HG03460 (cell line): ENCODE measurements around the gene TNRC18.

Experiments used
- ATAC-seq: cut with Tn5 transposase; IDR thresholded peaks from one replicate; pipeline ENCODE4 v1.9.1; 2021; ENCODE audit not compliant: unreplicated experiment

Gene TNRC18

DNA sequence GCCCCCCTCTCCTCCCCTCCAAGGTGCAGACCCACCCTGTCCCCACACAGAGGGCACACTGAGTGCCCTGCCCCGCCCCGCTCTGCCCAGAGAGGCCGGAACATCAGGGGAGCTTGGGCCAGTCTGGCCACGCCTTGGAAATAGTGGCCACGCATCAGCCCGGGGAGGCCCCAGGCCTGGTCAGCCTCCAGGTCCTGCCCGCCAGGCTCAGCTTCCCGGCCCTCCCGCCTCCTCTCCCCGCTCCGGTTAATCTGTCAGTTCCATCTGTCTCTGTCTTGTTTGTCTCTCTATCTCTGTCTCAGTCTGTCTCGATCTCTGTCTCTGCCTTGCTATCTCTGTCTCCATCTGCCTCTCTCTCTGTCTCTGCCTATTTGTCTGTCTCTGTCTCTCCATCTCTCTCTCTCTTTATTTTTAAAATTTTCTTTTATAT lies 28.9 kb upstream of the TNRC18 start:
- no peak for ATAC-seq

DNA sequence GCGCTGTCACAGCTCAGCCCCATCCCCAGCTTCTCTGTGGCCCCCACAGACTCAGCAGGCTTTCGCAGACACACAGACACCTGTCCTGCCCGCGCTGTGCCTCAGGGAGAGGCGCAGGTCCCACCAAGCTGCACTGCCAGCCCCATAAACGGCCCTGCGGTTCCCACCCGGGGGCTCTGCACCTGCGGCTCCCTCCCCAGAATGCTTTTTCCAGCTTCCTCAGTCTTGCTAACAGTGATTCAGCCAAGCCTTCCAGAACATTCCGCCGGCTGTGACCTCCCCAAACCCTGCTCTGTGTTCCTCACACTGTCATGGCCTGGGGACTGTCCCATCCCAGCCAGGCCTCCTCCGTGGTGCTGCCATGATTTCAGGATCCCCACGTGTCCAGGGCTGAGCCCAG lies 27.8 kb upstream of the TNRC18 start:
- no peak for ATAC-seq

DNA sequence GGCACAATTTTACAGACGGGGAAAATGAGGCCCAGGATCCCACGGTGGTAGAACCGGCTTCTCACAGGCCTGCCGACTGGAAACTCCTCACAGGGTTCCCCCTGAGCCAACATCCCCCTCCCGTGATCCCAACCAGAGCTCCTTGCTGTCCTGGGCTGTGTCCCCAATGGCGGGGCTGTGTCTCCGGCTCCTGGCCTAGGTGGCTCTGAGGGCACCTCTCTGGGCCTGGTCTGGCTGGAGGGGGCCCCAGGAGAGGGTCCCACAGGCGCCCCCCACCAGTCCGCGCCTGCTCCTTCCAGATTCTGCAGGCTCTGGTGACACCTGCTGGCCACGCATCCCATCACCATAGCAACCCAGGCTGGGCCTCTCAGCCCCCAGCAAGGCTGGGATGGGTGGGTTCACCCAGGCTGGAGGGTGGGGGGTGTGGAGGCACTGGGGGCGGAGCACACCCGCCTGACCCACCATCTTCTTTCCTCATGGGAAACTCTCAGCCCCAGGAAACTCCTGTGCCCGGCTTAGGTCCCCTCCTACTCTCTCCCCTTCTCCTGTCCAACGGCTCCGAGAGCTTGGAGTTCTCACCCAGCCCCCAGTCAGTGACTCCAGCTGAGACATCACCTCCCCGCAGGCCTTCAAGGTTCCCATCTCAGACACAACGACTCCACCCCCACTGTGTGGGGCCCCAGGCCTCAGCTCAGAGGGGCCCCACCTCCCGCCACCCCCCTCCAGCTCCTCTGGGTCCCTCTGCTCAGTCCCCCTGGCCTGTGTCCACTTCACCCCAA lies 27.1 kb upstream of the TNRC18 start:
- ATAC-seq: no peak

DNA sequence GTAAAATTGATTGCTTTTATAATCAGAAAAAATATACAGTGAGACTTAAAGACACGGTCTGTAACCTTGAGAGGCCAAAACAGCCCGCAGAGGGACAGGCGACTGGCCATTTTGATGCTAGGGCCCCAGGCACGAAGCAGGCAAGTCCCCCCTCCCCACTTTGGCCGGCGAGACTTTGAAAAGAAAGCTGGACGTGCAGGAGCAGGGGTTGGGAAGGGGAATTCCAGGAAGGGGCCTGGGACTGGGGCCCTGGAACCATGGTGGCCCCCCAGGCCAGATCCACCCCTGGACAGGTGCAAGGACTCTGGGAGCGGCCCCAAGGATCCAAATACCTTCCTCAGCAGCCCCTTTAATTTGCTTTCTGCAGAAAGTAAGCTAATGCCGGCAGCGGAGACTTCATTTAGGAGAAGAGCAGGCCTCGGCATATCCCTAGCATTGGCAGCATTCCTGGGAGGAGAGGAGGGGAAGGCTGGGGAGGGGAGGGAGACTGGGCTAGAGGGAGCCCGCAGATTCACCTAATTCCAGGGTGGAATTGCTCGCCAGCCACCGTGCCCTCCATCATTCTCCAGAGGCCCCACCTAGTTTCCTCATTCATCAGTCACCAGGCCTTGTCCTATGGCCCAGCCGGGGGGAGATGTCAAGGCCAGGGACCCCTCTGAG lies 24.9 kb upstream of the TNRC18 start:
- no peak for ATAC-seq

DNA sequence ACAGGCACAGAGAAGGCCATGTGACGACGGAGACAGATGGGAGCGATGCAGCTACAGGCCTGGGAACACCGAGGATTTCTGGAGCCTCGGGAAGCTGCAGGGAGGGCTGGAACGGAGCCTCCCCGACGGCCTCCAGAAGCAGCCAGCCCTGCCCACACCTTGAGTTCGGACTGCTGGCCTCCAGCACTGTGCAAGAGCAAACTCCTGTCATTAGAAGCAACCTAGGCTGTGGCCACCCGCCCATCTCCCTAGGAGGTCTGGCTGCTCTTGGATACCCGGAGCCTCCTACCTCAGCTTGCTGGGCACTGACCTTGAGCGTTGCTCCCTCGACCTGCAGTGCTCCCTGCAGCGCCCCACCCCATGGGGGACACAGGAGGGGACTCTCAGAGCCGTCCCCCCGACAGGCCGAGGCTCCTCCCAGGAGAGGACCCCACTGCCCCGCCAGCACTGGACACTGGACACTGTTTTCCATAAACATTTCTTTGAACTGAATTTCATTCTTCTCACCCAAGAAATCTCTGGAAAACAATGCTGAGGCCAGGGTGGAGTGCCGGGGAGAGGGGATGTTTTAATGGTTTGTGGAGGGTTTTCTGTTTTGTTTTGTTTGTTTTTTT lies 22.5 kb upstream of the TNRC18 start:
- no peak for ATAC-seq

DNA sequence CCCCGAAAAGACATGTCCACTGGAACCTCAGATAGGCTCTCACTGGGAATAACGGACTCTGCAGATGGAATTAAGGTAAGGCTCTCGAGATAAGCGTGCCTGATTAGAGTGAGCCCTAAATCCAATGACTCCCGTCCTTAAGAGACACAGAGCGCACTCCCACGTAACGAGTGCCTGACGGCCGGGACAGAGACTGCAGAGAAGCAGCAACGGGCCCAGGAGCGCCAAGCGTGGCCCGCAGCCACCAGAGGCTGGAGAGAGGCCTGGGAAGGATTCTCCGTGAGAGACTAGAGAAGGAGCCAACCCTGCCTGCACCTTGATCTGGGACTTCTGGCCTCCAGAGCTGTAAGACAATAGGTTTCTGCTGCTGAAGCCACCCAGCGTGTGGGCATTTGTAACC lies 20.0 kb upstream of the TNRC18 start:
- ATAC-seq: no peak

DNA sequence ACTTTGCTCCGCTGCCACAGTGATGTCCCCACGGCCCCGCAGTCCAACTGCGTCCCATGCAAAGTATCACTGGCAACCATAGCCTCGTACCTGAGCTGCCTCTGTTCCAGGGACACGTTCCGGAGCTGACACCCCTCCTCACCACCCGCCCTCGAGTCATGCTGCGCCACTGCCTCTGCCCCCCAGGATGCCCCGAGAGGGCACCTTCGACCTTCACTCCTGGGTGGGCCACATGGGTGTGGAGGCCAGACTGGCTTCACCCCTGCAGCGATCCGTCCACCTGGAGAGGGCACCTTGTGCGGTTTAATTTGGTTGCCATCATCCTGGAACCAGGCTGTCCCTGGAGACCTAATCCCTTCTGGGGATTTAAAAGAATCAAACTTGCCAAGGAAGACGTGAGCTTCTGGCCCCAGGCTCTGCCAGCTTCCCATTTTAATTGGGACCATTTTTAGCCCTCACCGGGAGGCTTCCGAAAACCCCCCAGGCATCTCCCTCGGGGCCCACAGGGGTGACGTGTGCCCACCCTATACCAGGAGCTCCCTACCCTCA lies 19.2 kb upstream of the TNRC18 start:
- ATAC-seq: no peak

DNA sequence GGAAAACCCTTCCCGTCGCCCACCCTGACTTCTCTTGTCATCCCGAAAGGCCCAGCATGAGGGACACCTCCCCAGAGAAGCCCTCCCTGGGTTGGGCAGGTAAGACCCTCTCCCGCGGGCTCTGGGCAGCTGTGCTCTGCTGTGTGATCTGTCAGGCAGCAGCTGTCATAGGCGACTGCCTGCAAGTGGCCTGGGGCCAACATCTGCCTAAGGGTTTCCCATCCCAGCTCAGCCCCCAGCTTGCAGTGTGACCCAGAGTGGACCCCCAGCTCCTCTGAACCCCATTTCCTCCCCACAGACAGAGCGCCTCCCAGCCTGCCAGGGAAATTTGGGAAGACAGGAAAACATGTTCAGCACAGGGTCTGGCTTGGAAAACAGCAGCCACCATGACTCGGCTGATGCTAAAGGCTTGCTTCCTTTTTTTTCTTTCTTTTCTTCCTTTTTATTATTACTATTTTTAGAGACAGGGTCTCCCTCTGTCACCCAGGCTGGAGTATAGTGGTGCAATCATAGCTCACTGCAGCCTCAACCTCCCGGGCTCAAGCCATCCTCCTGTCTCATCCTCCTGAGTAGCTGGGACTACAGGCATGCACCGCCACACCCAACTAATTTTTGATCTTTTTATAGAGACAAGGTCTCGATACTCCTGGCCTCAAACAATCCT lies 18.3 kb upstream of the TNRC18 start:
- ATAC-seq: no peak

DNA sequence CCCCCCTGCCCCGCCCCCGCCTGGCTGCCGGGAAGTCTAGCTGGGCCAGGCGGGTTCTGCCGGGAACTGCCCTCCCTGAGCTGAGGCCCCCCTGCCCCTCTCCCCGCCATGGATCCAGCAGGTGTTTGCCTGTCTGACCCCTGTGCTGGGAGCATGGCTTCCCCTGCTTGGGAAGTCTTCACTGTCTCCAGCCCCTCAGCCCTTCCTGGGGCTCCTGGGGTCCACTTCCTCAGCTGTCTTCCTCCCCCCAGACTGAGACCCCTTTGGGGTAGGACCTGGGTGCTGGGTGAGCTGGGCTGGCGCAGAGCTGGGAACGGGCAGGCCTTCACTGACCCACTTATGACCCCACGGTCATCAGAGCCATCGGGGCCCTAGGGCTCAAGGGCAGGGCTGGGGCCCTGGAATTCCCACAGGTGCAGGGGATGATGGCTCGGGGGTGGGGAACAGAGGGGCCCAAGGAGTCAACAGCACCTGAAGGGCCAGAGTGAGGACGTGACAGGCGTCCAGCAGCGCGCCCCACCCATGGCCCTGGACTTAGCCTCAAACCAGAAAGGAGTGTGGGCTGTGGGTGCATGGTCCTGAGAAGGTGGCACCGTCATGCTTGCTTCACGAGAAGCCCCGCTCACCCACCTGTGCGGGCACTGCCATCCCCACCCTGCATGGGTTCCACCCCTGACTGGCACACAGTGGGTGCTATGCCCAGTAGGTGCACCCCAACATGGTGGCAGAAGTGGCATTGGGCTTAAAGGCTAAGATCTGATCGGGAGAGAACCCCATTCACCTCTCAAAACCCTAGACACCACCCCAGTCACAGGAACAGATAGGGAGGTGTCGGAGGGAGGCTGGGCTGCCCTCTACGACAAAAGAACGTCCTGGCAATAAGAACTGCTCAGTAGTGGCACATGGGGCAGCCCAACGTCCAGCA lies 16.2 kb upstream of the TNRC18 start:
- no peak for ATAC-seq

DNA sequence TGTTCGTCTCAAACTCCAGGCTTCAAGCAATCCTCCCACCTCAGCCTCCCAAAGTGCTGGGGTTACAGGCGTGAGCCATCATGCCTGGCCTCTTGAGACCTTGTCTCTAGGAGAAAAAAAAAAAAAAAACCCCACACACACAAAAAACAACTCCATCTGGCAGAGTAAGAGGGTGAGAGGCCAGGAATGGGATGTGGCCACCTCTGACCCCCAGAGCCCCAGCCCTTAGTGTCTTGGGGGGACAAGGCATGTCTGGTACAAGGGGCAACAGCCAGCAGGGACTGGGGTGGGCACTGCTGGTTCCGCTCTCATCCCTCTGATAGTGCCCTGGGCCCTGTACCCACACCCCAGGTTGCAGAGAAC lies 15.6 kb upstream of the TNRC18 start:
- ATAC-seq: no peak

DNA sequence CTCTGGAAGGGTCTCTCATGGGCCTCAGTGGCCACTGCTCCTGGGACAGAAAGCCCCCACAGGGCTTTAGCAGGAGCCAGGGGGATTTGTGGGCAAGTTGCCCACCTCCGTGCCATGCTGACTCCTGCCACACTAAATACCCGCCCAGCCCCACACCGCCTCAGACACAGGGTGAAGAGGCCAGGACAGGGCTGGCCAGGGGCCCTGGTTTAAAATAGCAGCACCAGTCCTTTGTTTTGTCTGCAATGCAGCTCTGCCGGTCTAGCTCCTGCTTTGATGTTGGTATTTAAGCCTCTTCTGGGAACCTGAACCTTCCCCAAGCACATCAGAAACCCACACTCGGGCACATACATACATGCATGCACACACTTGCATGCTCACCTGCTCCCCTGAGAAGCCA lies 14.4 kb upstream of the TNRC18 start:
- ATAC-seq: no peak

DNA sequence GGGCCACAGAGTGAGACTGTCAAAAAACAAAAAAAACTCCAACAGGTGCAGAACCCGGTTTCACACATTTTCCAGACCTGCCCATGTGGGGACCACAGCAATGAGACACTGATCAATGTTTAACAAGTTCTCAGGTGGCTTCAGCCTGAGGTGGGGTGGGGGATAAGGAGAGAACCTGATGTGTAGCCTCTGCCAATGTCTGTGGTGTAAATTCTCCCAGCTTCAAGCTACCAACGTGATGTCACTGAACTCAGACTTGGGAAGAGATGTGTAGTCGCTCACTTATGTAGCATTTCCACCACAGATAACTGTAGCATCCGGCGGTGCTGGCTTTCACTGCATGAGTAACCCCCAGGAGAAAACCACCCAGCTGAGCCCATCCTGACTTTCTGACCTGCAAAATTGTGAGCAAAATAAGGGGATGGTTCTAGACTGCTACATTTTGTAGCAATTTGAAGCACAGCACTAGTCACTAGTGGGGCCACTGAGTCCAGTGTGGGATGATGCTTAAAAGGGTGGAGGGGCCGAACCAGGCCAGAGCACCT lies 13.8 kb upstream of the TNRC18 start:
- ATAC-seq: no peak

DNA sequence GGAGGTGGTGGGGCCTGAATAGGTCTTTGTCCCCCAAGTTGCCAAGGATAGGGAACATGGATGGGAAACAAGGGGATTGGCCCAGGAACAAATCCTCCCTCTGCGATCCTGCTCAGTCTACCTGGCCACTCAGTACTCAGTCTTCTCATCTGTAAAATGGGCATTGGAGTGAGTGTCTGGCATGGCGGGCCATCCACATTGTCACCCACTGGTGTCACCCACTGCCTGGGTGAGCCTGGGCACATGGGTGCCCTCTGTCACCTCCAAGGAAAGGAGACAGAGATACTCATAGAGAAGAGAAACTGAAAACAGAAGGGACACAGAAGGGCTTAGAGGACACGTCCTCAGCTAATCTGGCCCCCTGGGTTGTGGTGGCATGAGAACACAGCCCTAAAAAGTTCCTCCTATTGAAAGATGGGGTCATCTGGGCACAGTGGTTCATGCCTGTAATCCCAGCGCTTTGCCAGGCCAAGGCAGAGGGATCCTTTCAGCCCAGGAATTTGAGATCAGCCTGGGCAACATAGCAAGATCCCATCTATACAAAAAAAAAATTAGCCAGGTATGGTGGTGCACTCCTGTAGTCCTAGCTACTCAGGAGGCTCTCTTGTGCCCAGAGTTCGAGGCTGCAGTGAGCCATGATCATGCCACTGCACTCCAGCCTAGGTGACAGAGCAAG lies 12.5 kb upstream of the TNRC18 start:
- no peak for ATAC-seq

DNA sequence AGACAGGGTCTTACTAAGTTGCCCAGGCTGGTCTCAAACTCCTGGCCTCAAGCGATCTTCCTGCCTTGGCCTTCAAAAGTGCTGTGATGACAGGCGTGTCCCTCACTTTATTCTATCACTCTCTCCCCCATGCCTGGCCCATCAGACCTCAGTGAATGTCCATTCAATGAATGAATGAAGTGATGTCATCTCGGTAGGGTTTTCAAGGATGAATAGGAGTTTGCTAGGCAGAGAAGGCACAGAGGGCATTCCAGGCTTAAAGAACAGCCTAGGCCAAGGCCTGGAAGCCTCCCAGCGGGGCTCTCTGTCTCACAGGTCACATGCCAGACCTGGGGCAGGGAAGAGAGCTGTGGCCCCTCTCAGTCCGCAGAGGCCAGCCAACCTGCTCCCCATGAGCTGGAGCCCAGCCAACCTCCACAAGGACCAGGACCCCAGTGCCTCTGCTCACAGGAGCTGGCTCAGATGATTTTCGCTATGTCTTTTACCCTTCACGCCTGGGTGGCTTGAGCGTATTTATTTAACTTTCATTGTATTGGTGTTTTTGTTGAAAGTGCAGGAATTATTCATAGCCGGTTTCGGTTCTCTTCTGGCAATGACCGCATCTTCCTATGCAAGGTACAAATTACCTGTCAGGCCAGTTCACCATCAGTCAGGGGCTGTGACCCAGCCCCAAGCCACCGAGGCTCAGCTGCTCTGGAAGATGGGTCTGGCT lies 11.8 kb upstream of the TNRC18 start:
- ATAC-seq: no peak

DNA sequence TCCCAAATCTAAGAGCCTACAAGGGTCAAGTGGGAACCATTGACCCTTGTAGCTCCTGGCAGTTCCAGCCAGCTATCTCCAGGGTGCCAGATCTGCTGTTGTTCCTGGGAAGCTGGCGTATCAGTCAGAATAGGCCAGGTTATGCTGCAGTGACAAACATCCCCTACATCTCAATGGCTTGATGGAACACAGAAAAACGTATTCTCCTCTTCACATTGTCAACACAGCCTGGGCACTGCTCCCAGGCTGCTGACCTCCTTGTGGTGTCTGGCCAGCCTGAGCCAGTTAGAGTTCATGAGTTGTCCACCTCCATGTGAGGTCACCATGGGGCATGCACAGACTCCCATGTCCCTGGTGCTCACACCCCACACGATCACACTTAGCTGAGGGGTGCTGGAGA lies 9.5 kb upstream of the TNRC18 start:
- ATAC-seq: no peak

DNA sequence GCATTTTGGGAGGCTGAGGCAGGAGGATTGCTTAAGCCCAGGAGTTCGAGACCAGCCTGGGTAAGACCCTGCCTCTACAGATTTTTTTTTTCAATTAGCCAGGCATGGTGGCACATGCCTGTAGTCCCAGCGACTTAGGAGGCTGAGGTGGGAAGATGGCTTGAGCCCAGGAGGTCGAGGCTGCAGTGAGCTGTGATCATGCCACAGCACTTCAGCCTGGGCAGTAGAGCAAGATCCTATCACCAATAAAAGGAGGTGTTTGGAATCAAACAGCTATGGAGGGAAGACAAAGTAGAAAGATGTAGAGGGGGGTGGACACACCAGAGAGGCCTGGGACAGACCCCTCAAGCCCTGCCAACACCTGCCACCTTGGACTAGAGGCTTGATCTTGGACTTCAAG lies 9.1 kb upstream of the TNRC18 start:
- ATAC-seq: no peak

DNA sequence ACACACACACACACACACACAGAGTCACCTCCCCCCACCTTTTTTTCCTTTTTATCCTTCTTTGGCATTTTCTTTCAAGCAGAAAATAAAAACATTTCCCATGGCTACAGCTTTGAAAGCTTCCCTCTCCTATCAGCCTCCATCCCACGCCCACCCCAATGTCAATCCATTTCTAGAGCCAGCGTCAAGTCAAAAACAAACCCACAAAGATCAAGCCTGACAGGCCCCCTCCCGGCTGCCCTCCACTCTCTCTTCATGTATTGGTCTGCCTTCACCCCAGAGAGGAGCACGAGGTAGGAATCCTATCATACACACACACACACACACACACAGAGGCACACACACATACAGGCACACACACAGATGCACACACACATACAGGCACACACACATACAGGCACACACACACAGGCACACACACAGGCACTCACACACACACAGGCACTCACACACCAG lies 8.0 kb upstream of the TNRC18 start:
- ATAC-seq: no peak

DNA sequence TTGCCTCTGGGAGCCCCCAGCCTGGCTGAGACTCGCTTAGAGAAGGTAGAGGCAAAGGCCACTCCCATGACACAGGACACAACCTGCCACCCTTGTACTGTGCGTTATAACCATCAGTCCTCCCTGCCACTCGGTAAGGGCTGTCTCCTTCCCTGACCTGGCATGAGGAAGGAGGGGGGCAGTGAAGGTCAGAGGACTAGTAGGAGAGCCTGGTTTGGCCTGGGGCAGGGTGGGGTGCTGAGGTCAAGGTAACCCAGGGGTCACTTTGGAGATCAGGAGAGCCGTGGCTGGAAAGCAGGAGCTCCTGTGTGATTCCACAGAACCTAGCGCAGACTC lies 6.9 kb upstream of the TNRC18 start:
- no peak for ATAC-seq
